ENCODE results near the gene IREB2.

Gene IREB2

DNA sequence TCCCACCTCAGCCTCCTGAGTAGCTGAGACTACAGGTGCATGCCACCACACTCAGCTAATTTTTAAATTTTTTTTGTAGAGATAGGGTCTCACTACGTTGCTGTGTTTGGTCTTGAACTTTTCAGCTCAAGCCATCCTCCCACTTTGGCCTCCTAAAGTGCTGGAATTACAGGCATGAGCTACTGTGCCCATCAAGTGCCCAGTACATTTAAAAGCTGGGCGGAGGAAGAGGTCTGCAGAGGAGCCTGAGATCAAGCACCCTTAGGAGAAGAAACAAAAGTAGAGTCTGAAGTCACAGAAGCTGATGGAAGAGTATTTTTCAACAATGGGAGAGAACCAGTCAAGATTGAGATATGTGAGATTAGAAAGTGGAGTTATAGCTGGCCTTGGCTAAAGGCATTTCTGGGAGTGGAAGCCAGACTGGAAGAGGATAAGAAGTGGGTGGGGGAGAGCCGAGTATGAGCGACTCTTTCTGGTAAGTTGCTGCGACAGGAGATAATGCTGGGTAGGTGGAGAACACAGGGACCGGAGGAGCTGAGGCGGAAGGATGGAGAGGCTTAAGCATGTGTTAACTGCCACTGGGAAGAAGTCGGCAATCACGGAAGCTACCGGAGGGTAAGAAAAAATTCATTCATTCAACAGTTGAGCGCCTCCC lies 782 bp upstream of the IREB2 start:
- DNase-seq (ENCODE audit: low spot score) = peak; percentile 52

DNA sequence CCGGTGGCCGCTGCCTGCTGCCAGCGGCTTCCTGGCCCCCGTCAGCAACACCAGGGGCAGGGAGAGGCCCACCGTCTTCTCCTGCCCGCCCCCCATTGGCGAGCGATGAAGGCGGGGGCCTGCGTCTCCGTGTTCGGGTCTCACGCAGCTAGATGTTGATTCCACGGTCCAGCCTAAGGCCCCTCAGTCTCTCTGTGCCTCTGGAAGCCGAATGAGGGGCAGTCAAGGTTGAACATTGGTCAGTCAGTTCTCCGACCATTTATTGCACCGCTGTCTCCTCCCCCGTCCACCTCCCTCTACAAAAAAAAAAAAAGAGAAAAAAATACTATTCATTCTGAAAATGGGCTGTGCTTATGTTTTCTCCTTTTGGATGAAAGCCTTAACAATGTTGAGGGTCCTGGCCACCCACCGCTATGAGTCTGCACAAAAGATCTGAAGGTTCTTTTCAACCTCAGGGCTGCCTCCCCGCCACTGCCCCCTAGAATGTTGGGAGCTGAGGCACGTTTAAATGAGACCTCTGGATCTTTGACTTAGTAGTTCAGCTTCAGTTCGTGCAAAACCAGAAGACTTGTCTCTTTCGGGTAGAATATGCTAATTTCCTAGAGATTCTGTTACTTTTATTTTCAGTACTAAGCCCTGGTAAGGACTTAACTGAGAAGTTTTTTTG lies 736 bp downstream of the IREB2 start:
- DNase-seq (ENCODE audit: low spot score) = peak; percentile 38

DNA sequence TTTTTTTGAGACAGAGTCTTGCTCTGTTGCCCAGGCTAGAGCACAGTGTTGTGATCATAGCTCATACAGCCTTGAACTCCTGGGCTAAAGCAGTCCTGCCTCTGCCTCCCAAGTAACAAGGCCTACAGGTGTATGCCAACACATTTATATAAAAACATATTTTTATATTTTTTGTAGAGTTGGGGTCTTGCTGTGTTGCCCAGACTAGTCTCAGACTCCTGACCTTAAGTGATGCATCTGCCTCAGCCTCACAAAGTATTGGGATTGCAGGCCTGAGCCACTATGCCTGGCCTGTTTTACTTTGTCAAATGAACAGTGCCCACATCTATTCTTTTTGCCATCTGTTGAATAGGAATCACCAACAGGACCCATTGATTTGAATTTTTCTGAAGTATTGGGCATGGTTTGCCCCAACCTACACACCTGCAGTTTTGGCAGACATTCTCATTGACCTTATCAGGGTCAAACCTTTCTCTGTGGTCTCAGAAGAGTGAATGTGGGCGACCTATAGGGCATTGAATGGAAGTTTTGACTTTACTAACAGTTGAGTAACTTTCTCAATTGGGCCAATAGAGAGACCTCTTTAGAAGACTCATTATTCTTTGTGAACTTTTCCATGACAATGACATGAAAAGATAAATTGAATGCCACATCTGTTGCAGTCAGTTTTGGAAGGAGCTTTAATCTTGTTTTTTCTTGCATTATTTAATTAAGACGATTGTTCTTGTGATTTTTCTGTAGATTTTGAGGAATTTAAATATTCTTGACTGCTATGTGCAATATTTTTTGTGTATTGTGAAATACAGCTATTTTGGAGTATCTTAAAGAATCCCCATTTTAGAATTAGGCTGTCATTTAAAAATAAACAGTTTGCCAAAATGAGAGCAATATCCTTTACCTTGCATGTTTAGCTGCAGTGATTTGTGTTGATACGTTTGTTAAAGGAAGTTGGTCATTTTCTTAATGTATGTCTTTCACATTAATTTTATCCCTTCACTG lies 2.7 kb downstream of the IREB2 start:
- DNase-seq (ENCODE audit: low spot score) = no peak

GRCh38 chr15:78444255-78444654 lies 6.2 kb downstream of the IREB2 start:
- DNase-seq (ENCODE audit: low spot score) = no peak

GRCh38 chr15:78445875-78446274 lies 7.9 kb downstream of the IREB2 start:
- no peak for DNase-seq (ENCODE audit: low spot score)

DNA sequence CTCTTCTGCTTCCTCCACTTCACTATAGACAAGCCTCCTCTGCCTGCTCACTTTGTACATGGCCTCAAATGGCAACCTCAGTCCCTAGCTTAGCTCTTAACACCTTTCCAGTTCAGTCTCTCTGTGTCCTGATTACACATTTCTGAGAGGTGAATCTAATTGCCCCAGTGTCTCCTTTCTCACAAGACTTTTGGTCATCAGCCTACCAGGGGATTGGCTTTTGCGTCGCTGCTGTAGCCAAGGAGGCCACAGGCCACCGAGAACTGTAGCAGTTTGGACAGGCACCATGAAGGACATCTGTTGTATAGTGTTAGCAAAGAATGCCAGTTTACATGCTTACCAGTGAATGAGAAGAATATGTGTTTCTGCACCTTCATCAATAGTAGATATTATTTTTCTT lies 8.5 kb downstream of the IREB2 start:
- no peak for DNase-seq (ENCODE audit: low spot score)

DNA sequence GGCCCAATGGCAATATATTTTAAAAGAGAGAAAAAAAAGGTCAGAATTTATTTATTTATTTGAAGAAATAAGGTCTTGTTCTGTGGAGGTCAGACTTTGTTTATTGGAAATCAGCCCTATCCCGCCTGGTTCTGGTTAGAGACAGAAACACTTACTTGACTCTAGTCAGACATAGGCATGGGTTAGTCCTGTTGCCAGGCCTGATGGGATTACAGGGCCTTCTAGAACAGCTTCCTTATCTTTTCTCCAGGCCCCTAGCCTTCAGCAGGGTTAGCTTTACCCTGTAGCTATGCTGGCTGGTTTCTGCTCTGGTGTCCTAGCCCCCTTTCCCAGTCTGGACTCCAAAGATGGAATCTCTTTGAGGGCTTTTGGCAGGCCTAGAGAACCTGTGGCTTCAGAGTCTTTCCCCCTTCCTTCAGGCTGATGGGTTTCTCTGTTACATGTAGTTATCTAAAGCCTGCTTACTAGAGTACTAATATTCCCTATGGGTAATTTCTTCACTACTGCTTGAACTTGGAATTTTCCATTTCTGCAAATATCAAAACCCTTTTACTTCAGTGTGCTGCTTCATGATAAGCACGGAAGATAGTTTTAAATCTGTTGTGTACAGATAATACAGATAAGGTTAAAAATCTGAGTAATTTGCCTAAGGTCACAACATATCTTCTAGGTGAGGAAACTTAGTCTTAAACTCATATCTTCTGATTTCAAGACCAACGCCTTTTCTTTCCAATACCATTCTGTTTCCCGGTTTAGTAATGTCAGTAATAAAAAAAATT lies 10.6 kb downstream of the IREB2 start:
- DNase-seq (ENCODE audit: low spot score) = no peak

DNA sequence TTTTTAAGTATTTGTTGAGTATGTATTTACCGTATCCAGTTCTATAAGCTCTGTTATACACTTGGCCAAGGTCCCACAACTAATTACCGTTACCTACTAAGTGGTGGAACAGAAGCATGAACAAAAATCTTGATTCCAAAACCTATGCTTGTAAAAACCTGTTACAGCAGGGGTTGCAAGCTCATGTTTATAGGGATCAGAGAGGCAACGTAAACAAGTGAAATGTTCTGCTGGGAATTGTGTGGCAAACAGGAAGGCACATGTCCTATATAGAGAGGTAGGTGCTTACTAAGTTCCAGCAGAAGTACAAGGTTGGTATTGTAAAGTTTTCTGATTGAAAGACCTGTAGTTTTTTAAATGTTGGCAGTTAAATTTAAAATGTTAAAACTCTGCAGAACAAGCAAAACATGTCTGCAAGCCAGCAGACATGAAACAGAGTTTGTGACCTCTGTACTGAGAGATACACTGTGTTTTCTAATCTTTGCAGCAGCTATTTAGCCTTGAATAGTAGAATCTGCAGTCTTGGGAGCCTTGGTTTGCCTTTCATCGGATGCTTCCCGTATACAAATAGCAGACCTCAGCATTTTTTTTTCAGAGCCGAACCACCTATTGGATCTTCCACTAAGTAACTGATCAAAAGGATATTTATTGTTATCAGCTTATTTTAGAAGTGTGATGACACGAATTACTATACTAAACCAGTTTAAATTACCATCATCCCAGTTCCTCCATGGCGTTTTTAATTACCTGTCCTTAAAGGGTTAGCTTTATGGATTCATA lies 11.4 kb downstream of the IREB2 start:
- no peak for DNase-seq (ENCODE audit: low spot score)

- no peak for DNase-seq (ENCODE audit: low spot score)
Observed at GRCh38 chr15:78450285-78450858, 12.4 kb downstream of the IREB2 start.

DNA sequence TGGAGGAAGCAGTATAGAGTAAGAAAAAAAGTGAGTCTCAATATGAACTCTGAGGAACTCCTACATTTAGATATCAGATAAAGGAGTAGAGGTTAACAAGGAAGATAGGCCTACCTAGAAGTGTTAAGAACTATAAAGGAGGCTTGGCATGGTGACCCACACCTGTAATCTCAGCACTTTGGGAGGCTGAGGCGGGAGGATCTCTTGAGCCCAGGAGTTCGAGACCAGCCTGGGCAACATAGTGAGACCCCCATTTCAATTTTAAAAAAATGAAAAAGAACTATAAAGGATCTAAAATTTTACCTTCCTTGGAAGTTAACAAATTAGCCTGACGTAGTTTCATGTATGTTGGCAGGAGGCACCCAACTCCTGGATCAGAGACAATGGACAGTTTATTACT lies 14.5 kb downstream of the IREB2 start:
- no peak for DNase-seq (ENCODE audit: low spot score)

DNA sequence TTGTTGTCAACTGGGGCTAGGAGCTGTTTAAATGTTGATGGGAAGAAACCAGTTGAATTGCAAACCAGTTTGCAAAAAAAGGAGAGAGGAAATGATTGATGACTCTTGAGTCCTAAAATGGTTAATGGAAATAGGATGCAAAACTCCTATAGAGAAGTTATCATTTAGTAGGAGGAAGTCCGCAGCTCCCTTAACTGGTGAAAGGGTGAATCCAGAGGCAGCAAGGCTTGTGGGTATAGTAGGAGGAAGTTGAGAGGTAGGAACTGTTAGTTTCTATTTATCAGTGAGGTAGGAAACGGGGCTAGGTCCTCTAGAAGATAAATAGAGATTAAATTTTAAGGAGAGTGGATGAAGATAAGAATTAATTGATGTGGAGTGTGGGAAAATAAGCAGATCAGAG lies 15.4 kb downstream of the IREB2 start:
- no peak for DNase-seq (ENCODE audit: low spot score)

GRCh38 chr15:78454992-78455391 lies 17.0 kb downstream of the IREB2 start:
- DNase-seq (ENCODE audit: low spot score) = no peak

GRCh38 chr15:78455749-78456148 lies 17.7 kb downstream of the IREB2 start:
- DNase-seq (ENCODE audit: low spot score) = peak; percentile 11

DNA sequence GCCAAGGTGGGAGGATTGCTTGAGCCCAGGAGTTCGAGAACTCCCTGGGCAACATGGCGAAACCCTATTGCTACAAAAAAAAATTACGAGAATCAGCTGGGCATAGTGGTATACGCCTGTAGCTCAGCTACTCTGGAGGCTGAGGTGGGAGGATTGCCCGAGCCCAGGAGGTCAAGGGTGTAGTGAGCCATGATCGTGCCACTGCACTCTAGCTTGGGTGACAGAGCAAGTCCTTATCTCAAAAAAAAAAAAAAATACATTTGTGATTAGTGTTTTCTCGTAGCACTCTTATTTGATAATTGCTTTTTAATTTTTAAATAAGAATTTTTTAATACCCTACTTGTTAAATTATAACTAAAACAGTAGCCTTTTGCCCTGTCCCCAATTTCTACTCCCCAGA lies 18.4 kb downstream of the IREB2 start:
- DNase-seq (ENCODE audit: low spot score) = no peak

GRCh38 chr15:78457101-78457500 lies 19.1 kb downstream of the IREB2 start:
- DNase-seq (ENCODE audit: low spot score) = peak; percentile 69

- DNase-seq (ENCODE audit: low spot score) = no peak
Observed at GRCh38 chr15:78460737-78461136, 22.7 kb downstream of the IREB2 start.

- DNase-seq (ENCODE audit: low spot score) = no peak
Observed at GRCh38 chr15:78461171-78461888, 23.3 kb downstream of the IREB2 start.

GRCh38 chr15:78469031-78469430 lies 31.0 kb downstream of the IREB2 start:
- no peak for DNase-seq (ENCODE audit: low spot score)

GRCh38 chr15:78477295-78477694 lies 39.3 kb downstream of the IREB2 start:
- no peak for DNase-seq (ENCODE audit: low spot score)

DNA sequence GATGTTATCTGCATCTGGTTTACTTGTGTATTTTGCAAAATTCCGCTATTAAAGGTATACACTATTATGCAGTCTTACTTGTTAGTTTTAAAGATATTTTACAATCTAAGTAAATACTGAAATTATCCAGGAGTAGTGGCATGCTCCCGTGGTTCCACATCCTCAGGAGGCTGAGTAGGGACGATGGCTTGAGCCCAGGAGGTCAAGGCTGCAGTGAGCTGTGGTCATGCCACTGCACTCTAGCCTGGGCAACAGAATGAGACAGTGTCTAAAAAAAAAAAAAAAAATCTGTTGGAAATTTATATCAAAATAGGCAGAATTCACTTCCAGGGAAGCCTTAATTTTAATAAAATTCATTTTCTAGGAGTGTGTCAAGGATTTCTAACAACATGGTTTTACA lies 41.6 kb downstream of the IREB2 start:
- no peak for DNase-seq (ENCODE audit: low spot score)

All from GM03348 (cell line).